HG03159 (cell line): ENCODE results near the gene NKAIN4.

Experiments
- ATAC-seq: cut with Tn5 transposase; IDR thresholded peaks from one replicate; pipeline ENCODE4 v1.9.1; 2021; ENCODE audit warnings: mild to moderate bottlenecking, moderate library complexity; ENCODE audit not compliant: unreplicated experiment

The NKAIN4 gene

DNA sequence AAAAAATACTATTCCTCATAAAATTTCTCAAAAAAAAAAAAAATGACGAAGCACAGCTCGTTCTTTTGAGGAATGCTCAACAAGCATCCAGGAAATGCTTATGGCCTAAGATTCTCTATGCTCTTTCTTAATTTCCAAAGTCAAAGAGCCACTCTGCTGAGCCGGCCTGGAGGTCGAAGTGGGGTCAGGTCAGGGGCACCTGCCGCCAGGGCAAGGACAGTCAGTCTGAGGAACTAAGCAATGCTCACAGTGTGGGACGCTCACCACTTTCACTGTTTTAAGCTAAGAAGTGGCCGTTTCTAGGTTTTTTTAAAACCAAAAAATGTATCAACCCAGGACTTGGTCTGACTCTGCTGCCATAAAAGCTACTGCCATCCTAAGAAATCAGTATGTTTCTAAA lies 55.7 kb downstream of the NKAIN4 start:
- no peak for ATAC-seq

DNA sequence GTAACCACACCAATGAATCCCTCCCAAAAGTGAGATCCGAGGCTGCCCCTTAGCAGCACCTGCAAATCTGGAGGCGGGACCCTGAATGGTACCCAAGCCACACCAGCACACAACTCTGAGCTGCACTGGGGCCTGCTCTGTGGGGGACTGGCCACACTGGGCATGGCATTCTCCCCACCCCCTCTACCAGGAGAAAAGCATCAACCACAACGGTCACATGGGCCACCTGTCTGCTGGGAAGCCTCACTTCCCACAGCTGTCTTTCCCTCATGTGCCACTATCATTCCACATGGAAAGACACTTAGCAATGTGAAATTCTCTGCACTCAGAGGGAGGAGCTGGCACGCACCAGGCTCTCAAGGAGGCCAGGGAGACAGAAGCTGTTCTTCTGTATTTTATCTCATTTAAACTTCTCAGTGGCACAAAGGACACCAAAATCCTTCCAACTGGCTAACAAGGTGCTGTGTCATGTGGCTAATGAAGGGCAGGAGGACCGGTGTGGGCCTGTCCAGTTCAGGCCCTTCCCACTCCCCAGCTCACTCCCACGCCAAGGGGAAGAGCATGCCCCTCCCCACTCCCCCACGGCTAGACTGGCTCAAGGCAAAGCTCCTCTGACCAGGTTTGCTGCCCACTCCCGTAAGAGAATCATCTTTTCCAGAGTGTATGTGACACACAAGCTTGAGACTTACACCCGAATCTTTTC lies 57.3 kb downstream of the NKAIN4 start:
- ATAC-seq, result no peak

GRCh38 chr20:63194797-63195173 lies 59.5 kb downstream of the NKAIN4 start:
- ATAC-seq, result no peak

DNA sequence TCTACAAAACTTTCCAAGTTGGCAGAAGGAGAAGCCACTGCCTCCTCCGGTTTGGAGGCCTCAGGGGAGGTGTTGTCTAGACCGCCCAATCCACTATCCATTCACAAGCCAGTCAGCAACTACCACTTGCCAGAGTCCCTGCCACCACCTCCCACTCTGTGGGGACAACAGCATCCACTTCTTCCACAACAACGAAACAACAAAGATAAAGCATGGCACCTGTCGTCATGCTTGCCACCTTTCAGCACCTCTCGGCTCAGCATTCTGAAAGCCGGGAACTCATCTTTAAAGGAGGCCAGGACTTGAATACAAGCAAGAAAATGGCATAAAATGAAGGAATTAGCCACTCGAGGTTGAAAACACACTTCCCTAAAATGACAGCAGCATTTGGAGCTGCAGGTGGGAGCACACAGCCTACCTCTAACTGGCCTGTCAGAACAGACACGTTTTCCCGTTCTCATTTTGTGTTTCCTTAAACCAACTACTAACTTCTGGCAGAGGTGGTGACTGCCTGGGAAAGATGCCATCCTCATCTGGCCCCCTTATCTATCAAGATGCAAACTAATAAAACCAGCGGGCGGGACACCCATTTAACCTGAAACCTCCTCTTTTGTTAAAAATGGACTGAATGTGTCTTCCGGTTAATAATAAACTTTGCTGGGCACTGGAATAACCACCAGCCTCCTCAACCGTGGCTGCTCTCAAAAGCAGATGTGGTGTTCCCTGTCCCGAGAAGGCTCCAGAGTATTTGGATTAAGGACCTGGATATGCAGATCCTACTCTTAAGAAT lies 60.1 kb downstream of the NKAIN4 start:
- ATAC-seq, result no peak

DNA sequence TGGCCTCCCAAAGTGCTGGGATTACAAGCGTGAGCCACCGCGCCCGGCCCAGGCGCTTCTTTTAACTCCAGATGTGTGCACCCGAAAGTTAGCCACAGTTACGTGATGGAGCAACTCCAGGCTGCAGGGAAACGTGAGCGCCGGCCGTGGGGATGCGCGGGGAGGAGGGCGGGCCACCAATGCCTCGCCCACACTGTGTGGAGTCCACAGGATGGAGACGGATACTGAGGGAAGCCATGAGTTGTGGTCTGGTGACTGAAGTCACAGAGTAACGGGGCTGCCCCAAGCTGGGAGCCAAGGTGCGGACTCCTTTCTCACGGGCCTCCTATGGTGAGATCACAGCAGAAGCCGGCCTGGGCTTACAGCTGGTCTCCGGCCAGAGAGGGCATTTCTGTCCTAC lies 61.5 kb downstream of the NKAIN4 start:
- ATAC-seq, result no peak

- ATAC-seq, result no peak
Observed at GRCh38 chr20:63191400-63191799, 62.9 kb downstream of the NKAIN4 start.

- no peak for ATAC-seq
Observed at GRCh38 chr20:63190828-63191227, 63.4 kb downstream of the NKAIN4 start.
